DOHH2 (cell line): ENCODE measurements around the gene ZFAND2B.

Source experiments
- CTCF ChIP-seq: fragments of 200-600 bp; sonication (generic); IDR thresholded peaks from one replicate; pipeline ENCODE4 v1.5.1; 2014; ENCODE audit warnings: antibody characterized with exemption, mild to moderate bottlenecking, low read depth, low read length; ENCODE audit not compliant: poor library complexity, severe bottlenecking
- EZH2phosphoT487 ChIP-seq: fragments of 200-600 bp; sonication (generic); IDR thresholded peaks from 2 replicates; pipeline ENCODE4 v1.6.1; 2017; ENCODE audit warnings: borderline replicate concordance, mild to moderate bottlenecking, antibody characterized with exemption, low read length, moderate library complexity, mixed read lengths

GRCh38 chr2:219214786-219215185 is 8.2 kb downstream of the ZFAND2B start:
- TF ChIP-seq CTCF, result no peak
- TF ChIP-seq EZH2phosphoT487, result no peak
